ENCODE measurements around the gene NOSTRIN.

The NOSTRIN gene

GRCh38 chr2:168780669-168781071 is 21.8 kb upstream of the NOSTRIN start:
- H3K9ac ChIP-seq (ENCODE audit: low read depth, low read length, poor library complexity, severe bottlenecking), result no peak overlapping the region
- TF ChIP-seq EZH2phosphoT487 (IDR thresholded peaks at IDR 0.05; ENCODE audit: borderline replicate concordance), result no peak
- TF ChIP-seq, protein P1, sequence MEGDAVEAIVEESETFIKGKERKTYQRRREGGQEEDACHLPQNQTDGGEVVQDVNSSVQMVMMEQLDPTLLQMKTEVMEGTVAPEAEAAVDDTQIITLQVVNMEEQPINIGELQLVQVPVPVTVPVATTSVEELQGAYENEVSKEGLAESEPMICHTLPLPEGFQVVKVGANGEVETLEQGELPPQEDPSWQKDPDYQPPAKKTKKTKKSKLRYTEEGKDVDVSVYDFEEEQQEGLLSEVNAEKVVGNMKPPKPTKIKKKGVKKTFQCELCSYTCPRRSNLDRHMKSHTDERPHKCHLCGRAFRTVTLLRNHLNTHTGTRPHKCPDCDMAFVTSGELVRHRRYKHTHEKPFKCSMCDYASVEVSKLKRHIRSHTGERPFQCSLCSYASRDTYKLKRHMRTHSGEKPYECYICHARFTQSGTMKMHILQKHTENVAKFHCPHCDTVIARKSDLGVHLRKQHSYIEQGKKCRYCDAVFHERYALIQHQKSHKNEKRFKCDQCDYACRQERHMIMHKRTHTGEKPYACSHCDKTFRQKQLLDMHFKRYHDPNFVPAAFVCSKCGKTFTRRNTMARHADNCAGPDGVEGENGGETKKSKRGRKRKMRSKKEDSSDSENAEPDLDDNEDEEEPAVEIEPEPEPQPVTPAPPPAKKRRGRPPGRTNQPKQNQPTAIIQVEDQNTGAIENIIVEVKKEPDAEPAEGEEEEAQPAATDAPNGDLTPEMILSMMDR (conservative IDR thresholded peaks at IDR 0.05; ENCODE audit: low read length), result no peak
- no peaks in the 10 kb centered on the region for H3K4me1 ChIP-seq (ENCODE audit: insufficient read depth, low read length, poor library complexity, severe bottlenecking)
- H3K4me3 ChIP-seq (ENCODE audit: low read length, poor library complexity, severe bottlenecking), result no peak overlapping the region
- H4K20me1 ChIP-seq (ENCODE audit: insufficient read depth, low read length, poor library complexity, severe bottlenecking), result no peaks in the 10 kb centered on the region
- H3K9me3 ChIP-seq (ENCODE audit: insufficient read depth, low read depth, low read length), result no peaks in the 10 kb centered on the region
- no peaks in the 10 kb centered on the region for H3K36me3 ChIP-seq (ENCODE audit: insufficient read depth, low read length)
- H3F3A ChIP-seq (ENCODE audit: low read depth), result no peaks in the 10 kb centered on the region
- no peak overlapping the region for H3K4me2 ChIP-seq (ENCODE audit: low read depth, low read length, poor library complexity, severe bottlenecking)
- no peaks in the 10 kb centered on the region for H3K9me2 ChIP-seq (replicated peaks; ENCODE audit: low read depth, low read length)
- H2AFZ ChIP-seq (ENCODE audit: low read length), result no peak overlapping the region
- H3K27me3 ChIP-seq (ENCODE audit: insufficient read depth, low read length, poor library complexity, severe bottlenecking), result no peaks in the 10 kb centered on the region
- H3K79me2 ChIP-seq (ENCODE audit: insufficient read depth, low read length), result no peaks in the 10 kb centered on the region

- Histone ChIP-seq H3K79me2 (ENCODE audit: insufficient read depth, low read length) (no peaks in the 10 kb centered on the region), H3K9ac (ENCODE audit: low read depth, low read length, poor library complexity, severe bottlenecking) (no peak overlapping the region), H4K20me1 (ENCODE audit: insufficient read depth, low read length, poor library complexity, severe bottlenecking) (no peaks in the 10 kb centered on the region), H3K4me1 (ENCODE audit: insufficient read depth, low read length, poor library complexity, severe bottlenecking) (no peaks in the 10 kb centered on the region), H2AFZ (ENCODE audit: low read length) (no peak overlapping the region), H3F3A (ENCODE audit: low read depth) (no peaks in the 10 kb centered on the region), H3K9me2 (replicated peaks; ENCODE audit: low read depth, low read length) (no peaks in the 10 kb centered on the region), H3K36me3 (ENCODE audit: insufficient read depth, low read length) (no peaks in the 10 kb centered on the region), H3K4me3 (ENCODE audit: low read length, poor library complexity, severe bottlenecking) (no peak overlapping the region), H3K9me3 (ENCODE audit: insufficient read depth, low read depth, low read length) (no peaks in the 10 kb centered on the region), H3K4me2 (ENCODE audit: low read depth, low read length, poor library complexity, severe bottlenecking) (no peak overlapping the region), H3K27me3 (ENCODE audit: insufficient read depth, low read length, poor library complexity, severe bottlenecking) (no peaks in the 10 kb centered on the region)
- TF ChIP-seq EZH2phosphoT487 (IDR thresholded peaks at IDR 0.05; ENCODE audit: borderline replicate concordance), result no peak
- TF ChIP-seq, protein P1 (conservative IDR thresholded peaks at IDR 0.05; ENCODE audit: low read length), result no peak
Measured at GRCh38 chr2:168781191-168781817, 21.1 kb upstream of the NOSTRIN start.

DNA sequence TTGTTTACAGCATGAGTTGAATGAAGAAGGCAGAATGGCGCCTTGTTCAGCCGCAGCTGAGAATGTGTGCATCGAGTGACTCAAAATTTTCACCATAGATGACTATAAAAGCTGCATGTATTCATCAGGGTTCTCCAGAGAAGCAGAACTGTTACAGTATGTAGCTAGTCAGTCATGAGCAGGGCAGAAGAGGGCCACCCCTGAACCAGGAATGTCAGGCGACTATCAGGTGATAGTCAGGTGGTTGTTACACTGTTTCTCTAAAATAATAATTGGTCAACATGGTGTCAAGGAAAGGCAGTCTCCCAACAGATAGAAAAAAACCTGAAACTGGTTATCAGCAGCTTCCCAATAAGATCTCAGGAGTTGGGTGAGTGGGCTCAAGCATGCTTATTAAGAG is 20.2 kb upstream of the NOSTRIN start:
- H2AFZ ChIP-seq (ENCODE audit: low read length), result no peak overlapping the region
- H3K4me1 ChIP-seq (ENCODE audit: insufficient read depth, low read length, poor library complexity, severe bottlenecking), result no peaks in the 10 kb centered on the region
- H3K9me3 ChIP-seq (ENCODE audit: insufficient read depth, low read depth, low read length), result no peaks in the 10 kb centered on the region
- TF ChIP-seq EZH2phosphoT487 (IDR thresholded peaks at IDR 0.05; ENCODE audit: borderline replicate concordance), result no peak
- TF ChIP-seq, protein P1 (conservative IDR thresholded peaks at IDR 0.05; ENCODE audit: low read length), result no peak
- H3K27me3 ChIP-seq (ENCODE audit: insufficient read depth, low read length, poor library complexity, severe bottlenecking), result no peaks in the 10 kb centered on the region
- H4K20me1 ChIP-seq (ENCODE audit: insufficient read depth, low read length, poor library complexity, severe bottlenecking), result no peaks in the 10 kb centered on the region
- H3K79me2 ChIP-seq (ENCODE audit: insufficient read depth, low read length), result no peaks in the 10 kb centered on the region
- H3K36me3 ChIP-seq (ENCODE audit: insufficient read depth, low read length), result no peaks in the 10 kb centered on the region
- H3F3A ChIP-seq (ENCODE audit: low read depth), result no peaks in the 10 kb centered on the region
- H3K9me2 ChIP-seq (replicated peaks; ENCODE audit: low read depth, low read length), result no peaks in the 10 kb centered on the region
- no peak overlapping the region for H3K4me3 ChIP-seq (ENCODE audit: low read length, poor library complexity, severe bottlenecking)
- no peak overlapping the region for H3K9ac ChIP-seq (ENCODE audit: low read depth, low read length, poor library complexity, severe bottlenecking)
- no peak overlapping the region for H3K4me2 ChIP-seq (ENCODE audit: low read depth, low read length, poor library complexity, severe bottlenecking)
